Adipocyte (in vitro differentiated cells): ENCODE data around the gene SNAI1.
A peak's percentile ranks its signal among the peaks of the same experiment; 100 is the strongest.
"Not testable (repeated sequence)": the region's sequence is repeated elsewhere in the genome, so short reads cannot be mapped to it uniquely, and the experiment has no call there.

Experiments
- DNase-seq: peaks from one replicate; pipeline ENCODE4 v3.0.0-alpha.2; 2015; ENCODE audit warnings: low read depth
- H3K27me3 ChIP-seq: replicated peaks from 2 replicates; pipeline ENCODE4 v1.7.0; 2013; ENCODE audit warnings: mild to moderate bottlenecking, low read length, moderate library complexity; ENCODE audit not compliant: control insufficient read depth, insufficient read depth
- H3K36me3 ChIP-seq: 2 replicates; pipeline ENCODE4 v1.7.0; 2013; ENCODE audit warnings: low read length, mild to moderate bottlenecking, moderate library complexity; ENCODE audit not compliant: control insufficient read depth, insufficient read depth, severe bottlenecking
- H3K4me1 ChIP-seq: 2 replicates; pipeline ENCODE4 v1.7.0; 2013; ENCODE audit warnings: mild to moderate bottlenecking, low read length, moderate library complexity; ENCODE audit not compliant: control insufficient read depth, insufficient read depth
- H3K4me3 ChIP-seq: 2 replicates; pipeline ENCODE4 v1.7.0; 2013; ENCODE audit warnings: mild to moderate bottlenecking, low read length, moderate library complexity
- H3K9ac ChIP-seq: 2 replicates; pipeline ENCODE4 v1.7.0; 2013; ENCODE audit warnings: mild to moderate bottlenecking, low read length, moderate library complexity
- H3K9me3 ChIP-seq: 2 replicates; pipeline ENCODE4 v1.7.0; 2013; ENCODE audit warnings: mild to moderate bottlenecking, low read length, moderate library complexity; ENCODE audit not compliant: control insufficient read depth

The SNAI1 gene

GRCh38 chr20:50005471-50005981, 22.7 kb downstream of the SNAI1 start:
- no peaks in the 10 kb centered on the region for H3K36me3 ChIP-seq
- peaks cover 13% of the 10 kb centered on the region for H3K4me1 ChIP-seq
- H3K27me3 ChIP-seq: no peaks in the 10 kb centered on the region
- H3K4me3 ChIP-seq: no peak overlapping the region
- DNase-seq: no peak
- no peak overlapping the region for H3K9ac ChIP-seq
- no peaks in the 10 kb centered on the region for H3K9me3 ChIP-seq

GRCh38 chr20:50007369-50007768, 24.6 kb downstream of the SNAI1 start:
- no peak for DNase-seq
- Histone ChIP-seq H3K27me3 (peaks cover 3% of the 10 kb centered on the region), H3K36me3 (no peaks in the 10 kb centered on the region), H3K9me3 (no peaks in the 10 kb centered on the region), H3K4me3 (no peak overlapping the region), H3K4me1 (peaks cover 13% of the 10 kb centered on the region), H3K9ac (no peak overlapping the region)

- no peaks in the 10 kb centered on the region for H3K36me3 ChIP-seq
These were observed 25.2 kb downstream of the SNAI1 start for GRCh38 chr20:50008007-50008406.

GRCh38 chr20:50009521-50010454, 27.0 kb downstream of the SNAI1 start:
- H3K9me3 ChIP-seq: no peaks in the 10 kb centered on the region
- no peaks in the 10 kb centered on the region for H3K36me3 ChIP-seq
- H3K27me3 ChIP-seq: peaks cover 3% of the 10 kb centered on the region
- H3K4me1 ChIP-seq: peaks cover 4% of the 10 kb centered on the region
- no peak overlapping the region for H3K9ac ChIP-seq
- no peak for DNase-seq
- no peak overlapping the region for H3K4me3 ChIP-seq

More at GRCh38 chr20:50008007-50008406, 25.2 kb downstream of the SNAI1 start:
- Histone ChIP-seq H3K27me3 (peaks cover 3% of the 10 kb centered on the region), H3K9ac (no peak overlapping the region), H3K4me1 (peaks cover 12% of the 10 kb centered on the region), H3K4me3 (no peak overlapping the region), H3K9me3 (no peaks in the 10 kb centered on the region)
- DNase-seq: no peak

- H3K4me1 ChIP-seq: peaks cover 12% of the 10 kb centered on the region
These were observed 28.8 kb downstream of the SNAI1 start for GRCh38 chr20:50011597-50011996.

GRCh38 chr20:50012282-50013263, 29.8 kb downstream of the SNAI1 start:
- Histone ChIP-seq H3K4me3 (no peak overlapping the region), H3K27me3 (peaks cover 3% of the 10 kb centered on the region), H3K9me3 (no peaks in the 10 kb centered on the region), H3K9ac (no peak overlapping the region), H3K36me3 (no peaks in the 10 kb centered on the region), H3K4me1 (peaks cover 18% of the 10 kb centered on the region)
- no peak for DNase-seq

More at GRCh38 chr20:50011597-50011996, 28.8 kb downstream of the SNAI1 start:
- not testable (repeated sequence) for DNase-seq, H3K4me3 ChIP-seq, H3K9me3 ChIP-seq, H3K36me3 ChIP-seq, H3K27me3 ChIP-seq, H3K9ac ChIP-seq

GRCh38 chr20:50013976-50014375, 31.2 kb downstream of the SNAI1 start:
- peaks cover 22% of the 10 kb centered on the region for H3K4me1 ChIP-seq
- H3K27me3 ChIP-seq: peaks cover 3% of the 10 kb centered on the region
- H3K9ac ChIP-seq: no peak overlapping the region
- no peaks in the 10 kb centered on the region for H3K9me3 ChIP-seq
- H3K36me3 ChIP-seq: no peaks in the 10 kb centered on the region
- no peak overlapping the region for H3K4me3 ChIP-seq
- no peak for DNase-seq

- Histone ChIP-seq H3K27me3 (peaks cover 3% of the 10 kb centered on the region), H3K4me3 (no peak overlapping the region), H3K9ac (no peak overlapping the region), H3K4me1 (peaks cover 18% of the 10 kb centered on the region), H3K9me3 (no peaks in the 10 kb centered on the region), H3K36me3 (no peaks in the 10 kb centered on the region)
- no peak for DNase-seq
These were observed 32.1 kb downstream of the SNAI1 start for GRCh38 chr20:50014570-50015562.

- Histone ChIP-seq H3K9me3 (no peaks in the 10 kb centered on the region), H3K9ac (no peak overlapping the region), H3K36me3 (no peaks in the 10 kb centered on the region), H3K27me3 (peaks cover 3% of the 10 kb centered on the region), H3K4me1 (peaks cover 18% of the 10 kb centered on the region), H3K4me3 (no peak overlapping the region)
- DNase-seq: no peak
These were observed 32.8 kb downstream of the SNAI1 start for GRCh38 chr20:50015636-50015992.

- Histone ChIP-seq H3K4me1 (peaks cover 18% of the 10 kb centered on the region), H3K9ac (peak overlapping the region; percentile 57), H3K27me3 (peaks cover 3% of the 10 kb centered on the region), H3K4me3 (no peak overlapping the region), H3K36me3 (no peaks in the 10 kb centered on the region), H3K9me3 (no peaks in the 10 kb centered on the region)
- DNase-seq: no peak
These were observed 33.4 kb downstream of the SNAI1 start for GRCh38 chr20:50015993-50016770.
